ENCODE data around the gene SPRR2F. TPM values are rescaled to one million over a fixed set of nuclear protein-coding genes. Genes with fewer than 3 reads are reported as not detected.

The SPRR2F gene
- under 1 TPM in 1 of 4 donors, not detected in 3; 0.64 TPM for total RNA-seq

GRCh38 chr1:153113416-153113815 is at the start of gene SPRR2F:
Gene SPRR2F, minus strand, starts transcription at chr1:153113516. Its CDS starts 783 bp downstream, at chr1:153112733.
- intact Hi-C loops (cut with DNase I; ENCODE audit: low total_unique reads) = no loop called here
- no peak within 1 kb of the TSS for H3K4me3 ChIP-seq (ENCODE audit: low read depth, poor library complexity, severe bottlenecking)
- no peak for DNase-seq (ENCODE audit: low spot score in 2 of 2)
- 83 to 89% methylated on average over 3 of the region's 3 CpGs for WGBS, 2 donors
- TF ChIP-seq CTCF (IDR thresholded peaks at IDR 0.05) (no peak), POLR2A (IDR thresholded peaks at IDR 0.05) (no peak)

- no peak overlapping the region for H3K4me3 ChIP-seq (ENCODE audit: low read depth, poor library complexity, severe bottlenecking)
- TF ChIP-seq POLR2A (IDR thresholded peaks at IDR 0.05) = no peak
- TF ChIP-seq CTCF (IDR thresholded peaks at IDR 0.05) = no peak
- no peak for DNase-seq (ENCODE audit: low spot score in 2 of 2)
- WGBS, 2 donors = 53 to 76% methylated on average over 2 of the region's 2 CpGs
- intact Hi-C loops (cut with DNase I; ENCODE audit: low total_unique reads) = no loop called here
These were observed 42.2 kb upstream of the SPRR2F start for GRCh38 chr1:153155541-153155940.

GRCh38 chr1:153152481-153152880 is 39.2 kb upstream of the SPRR2F start:
- TF ChIP-seq CTCF (IDR thresholded peaks at IDR 0.05) (no peak), POLR2A (IDR thresholded peaks at IDR 0.05) (no peak)
- no peak for DNase-seq (ENCODE audit: low spot score in 2 of 2)
- WGBS, 2 donors = 68 to 75% methylated on average over 3 of the region's 3 CpGs
- no peak overlapping the region for H3K4me3 ChIP-seq (ENCODE audit: low read depth, poor library complexity, severe bottlenecking)
- intact Hi-C loops (cut with DNase I; ENCODE audit: low total_unique reads) = no loop called here

- WGBS, 2 donors = 59% methylated on average over 1 of the region's 1 CpG
These were observed 37.5 kb upstream of the SPRR2F start, which contains the start of gene SPRR2G for GRCh38 chr1:153150846-153151245. Gene SPRR2G, minus strand, starts transcription at chr1:153150890. Its CDS starts 780 bp downstream, at chr1:153150110.

GRCh38 chr1:153141377-153141776 is 28.1 kb upstream of the SPRR2F start:
- intact Hi-C loops (cut with DNase I; ENCODE audit: low total_unique reads) = no loop called here
- WGBS, 2 donors = 76 to 77% methylated on average over 3 of the region's 3 CpGs
- TF ChIP-seq POLR2A (IDR thresholded peaks at IDR 0.05) (no peak), CTCF (IDR thresholded peaks at IDR 0.05) (no peak)
- no peak for DNase-seq (ENCODE audit: low spot score in 2 of 2)
- no peak overlapping the region for H3K4me3 ChIP-seq (ENCODE audit: low read depth, poor library complexity, severe bottlenecking)

More at GRCh38 chr1:153150846-153151245, 37.5 kb upstream of the SPRR2F start, which contains the start of gene SPRR2G:
- no peak for DNase-seq (ENCODE audit: low spot score in 2 of 2)
- TF ChIP-seq CTCF (IDR thresholded peaks at IDR 0.05) (no peak), POLR2A (IDR thresholded peaks at IDR 0.05) (no peak)
- intact Hi-C loops (cut with DNase I; ENCODE audit: low total_unique reads) = no loop called here
- H3K4me3 ChIP-seq (ENCODE audit: low read depth, poor library complexity, severe bottlenecking) = no peak within 1 kb of the TSS

- TF ChIP-seq POLR2A (IDR thresholded peaks at IDR 0.05) (no peak), CTCF (IDR thresholded peaks at IDR 0.05) (no peak)
- WGBS, 2 donors = 76 to 85% methylated on average over 3 of the region's 3 CpGs
- no peak overlapping the region for H3K4me3 ChIP-seq (ENCODE audit: low read depth, poor library complexity, severe bottlenecking)
- intact Hi-C loops (cut with DNase I; ENCODE audit: low total_unique reads) = no loop called here
- no peak for DNase-seq (ENCODE audit: low spot score in 2 of 2)
These were observed 27.2 kb upstream of the SPRR2F start for GRCh38 chr1:153140484-153140883.

All from lower leg skin (tissue), 4 donors.